ENCODE results near the gene RNF14.

RNF14 gene

DNA sequence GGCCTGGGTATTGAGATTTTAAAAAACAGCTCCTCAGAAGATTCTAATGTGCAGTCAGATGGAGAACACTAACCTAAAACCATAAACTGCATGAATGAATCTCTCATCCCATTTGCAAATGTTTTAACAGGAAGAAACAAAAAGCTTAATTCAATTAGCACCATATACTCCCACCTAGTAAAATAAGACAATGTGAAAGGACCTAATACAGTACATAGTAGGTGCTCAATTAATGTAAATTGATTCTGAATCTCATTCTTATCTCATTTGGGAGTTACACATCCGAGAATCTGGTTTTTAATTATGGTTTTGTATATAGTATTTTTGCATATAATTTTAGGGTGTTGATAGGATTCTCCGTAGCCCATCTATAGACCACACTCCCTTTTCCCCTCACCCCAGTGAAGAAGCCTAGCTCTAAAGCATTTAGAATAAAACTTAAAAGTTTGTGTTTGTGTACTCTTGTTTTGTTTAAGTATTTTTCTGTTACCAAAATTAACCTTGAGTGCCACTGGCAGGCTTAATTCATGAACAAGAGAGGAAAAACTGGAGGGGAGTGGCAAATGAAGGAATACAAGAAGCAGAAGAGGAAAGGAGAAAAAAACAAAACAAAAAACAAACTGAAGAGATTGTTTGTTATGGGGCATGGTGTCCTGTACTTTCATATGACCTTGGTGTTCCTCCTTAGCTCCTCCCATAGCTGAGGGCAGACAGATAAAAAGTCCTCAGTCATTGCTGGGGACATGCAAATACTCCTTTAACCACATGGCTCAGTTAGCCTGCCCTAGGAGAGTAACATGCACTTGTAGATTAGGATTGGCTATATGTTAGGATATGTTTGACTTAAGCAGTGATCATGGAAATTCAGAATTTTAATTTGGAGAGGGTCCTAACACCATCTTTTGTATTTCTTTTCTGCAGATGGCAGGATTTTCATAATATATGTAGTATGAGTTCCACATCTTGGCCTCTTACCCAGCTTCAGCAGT lies 1.2 kb downstream of the RNF14 start:
- TF ChIP-seq, protein P1, sequence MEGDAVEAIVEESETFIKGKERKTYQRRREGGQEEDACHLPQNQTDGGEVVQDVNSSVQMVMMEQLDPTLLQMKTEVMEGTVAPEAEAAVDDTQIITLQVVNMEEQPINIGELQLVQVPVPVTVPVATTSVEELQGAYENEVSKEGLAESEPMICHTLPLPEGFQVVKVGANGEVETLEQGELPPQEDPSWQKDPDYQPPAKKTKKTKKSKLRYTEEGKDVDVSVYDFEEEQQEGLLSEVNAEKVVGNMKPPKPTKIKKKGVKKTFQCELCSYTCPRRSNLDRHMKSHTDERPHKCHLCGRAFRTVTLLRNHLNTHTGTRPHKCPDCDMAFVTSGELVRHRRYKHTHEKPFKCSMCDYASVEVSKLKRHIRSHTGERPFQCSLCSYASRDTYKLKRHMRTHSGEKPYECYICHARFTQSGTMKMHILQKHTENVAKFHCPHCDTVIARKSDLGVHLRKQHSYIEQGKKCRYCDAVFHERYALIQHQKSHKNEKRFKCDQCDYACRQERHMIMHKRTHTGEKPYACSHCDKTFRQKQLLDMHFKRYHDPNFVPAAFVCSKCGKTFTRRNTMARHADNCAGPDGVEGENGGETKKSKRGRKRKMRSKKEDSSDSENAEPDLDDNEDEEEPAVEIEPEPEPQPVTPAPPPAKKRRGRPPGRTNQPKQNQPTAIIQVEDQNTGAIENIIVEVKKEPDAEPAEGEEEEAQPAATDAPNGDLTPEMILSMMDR (IDR thresholded peaks at IDR 0.05; ENCODE audit: extremely low read depth, missing control alignments): no peak
- DNase-seq (ENCODE audit: low spot score): peak; percentile 77

DNA sequence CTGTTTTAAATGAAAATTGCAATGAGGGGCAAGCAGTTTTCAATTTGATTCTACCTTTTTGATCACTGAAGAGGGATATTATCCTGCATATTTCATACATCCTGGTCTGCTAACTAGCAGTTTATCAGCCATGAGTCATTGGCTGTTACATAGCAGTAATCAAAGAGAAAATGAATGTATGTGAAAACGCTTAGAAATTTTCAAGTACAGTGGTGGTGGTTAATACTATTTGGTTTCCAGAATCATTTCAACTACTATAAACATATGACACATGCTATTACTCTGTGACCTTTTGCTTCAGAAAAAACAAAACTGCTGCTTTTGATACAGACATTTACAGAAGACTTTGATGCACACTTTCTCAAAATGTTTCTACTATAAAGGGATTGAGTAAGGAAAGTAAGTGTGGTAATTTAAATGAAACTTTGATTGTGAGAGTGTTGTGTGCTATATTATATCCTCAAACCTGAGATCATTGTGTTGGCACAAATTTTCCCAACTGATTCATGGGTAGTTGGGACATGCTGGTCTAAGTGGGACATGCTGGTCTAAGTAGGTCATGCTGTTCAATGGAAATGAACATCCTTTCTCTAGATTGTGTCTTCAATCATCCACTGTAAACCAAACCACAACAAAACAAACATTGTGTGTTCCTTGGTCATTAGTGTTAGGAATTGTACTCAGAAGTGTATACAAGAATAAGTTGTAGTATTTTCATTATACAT lies 5.1 kb downstream of the RNF14 start:
- no peak for DNase-seq (ENCODE audit: low spot score)
- TF ChIP-seq, protein P1 (IDR thresholded peaks at IDR 0.05; ENCODE audit: extremely low read depth, missing control alignments): no peak

DNA sequence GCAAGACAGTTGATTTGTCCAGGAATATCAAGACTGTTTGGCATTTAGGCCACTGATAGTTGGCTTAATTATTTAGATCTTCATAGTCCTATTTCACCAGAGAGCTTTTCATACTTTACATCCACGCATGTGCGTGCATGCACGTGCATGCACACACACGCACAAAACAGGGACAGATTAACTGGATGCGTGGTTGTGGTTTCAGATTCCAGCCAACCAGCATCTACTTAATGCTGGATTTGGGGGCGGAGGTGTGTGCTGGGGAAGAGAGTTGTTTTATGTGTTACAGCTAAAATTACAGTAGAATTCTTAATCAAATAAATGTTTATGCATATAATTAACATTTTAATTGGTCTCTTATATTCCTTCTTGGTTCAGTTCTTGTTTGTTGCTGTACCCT lies 7.3 kb downstream of the RNF14 start:
- no peak for DNase-seq (ENCODE audit: low spot score)

DNA sequence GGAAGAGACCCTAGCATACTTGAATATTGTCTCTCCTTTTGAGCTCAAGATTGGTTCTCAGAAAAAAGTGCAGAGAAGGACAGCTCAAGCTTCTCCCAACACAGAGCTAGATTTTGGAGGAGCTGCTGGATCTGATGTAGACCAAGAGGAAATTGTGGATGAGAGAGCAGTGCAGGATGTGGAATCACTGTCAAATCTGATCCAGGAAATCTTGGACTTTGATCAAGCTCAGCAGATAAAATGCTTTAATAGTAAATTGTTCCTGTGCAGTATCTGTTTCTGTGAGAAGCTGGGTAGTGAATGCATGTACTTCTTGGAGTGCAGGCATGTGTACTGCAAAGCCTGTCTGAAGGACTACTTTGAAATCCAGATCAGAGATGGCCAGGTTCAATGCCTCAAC lies 9.5 kb downstream of the RNF14 start:
- no peak for DNase-seq (ENCODE audit: low spot score)
- TF ChIP-seq, protein P1 (IDR thresholded peaks at IDR 0.05; ENCODE audit: extremely low read depth, missing control alignments): no peak

More for the DNA sequence above, 7.3 kb downstream of the RNF14 start:
- TF ChIP-seq, protein P1 (IDR thresholded peaks at IDR 0.05; ENCODE audit: extremely low read depth, missing control alignments): no peak

DNA sequence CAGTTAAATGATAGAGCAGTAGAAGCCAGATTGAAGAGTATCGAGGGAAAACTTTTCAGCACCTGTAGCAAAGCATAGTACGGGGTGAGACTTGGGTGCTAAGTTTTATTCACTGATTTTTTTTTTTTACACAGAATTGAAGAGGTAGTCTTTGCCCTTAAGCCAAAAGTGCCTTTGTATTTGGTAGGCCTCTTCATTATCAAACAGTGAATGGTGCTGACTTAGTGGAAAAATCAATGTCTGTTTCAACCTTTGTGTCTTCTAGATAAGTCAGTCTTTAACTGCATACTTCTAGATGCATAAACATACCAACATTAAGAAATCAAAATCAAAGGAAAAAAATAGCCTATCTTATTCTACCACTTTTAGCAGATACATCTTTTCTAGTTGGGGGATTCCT lies 13.7 kb downstream of the RNF14 start:
- TF ChIP-seq, protein P1 (IDR thresholded peaks at IDR 0.05; ENCODE audit: extremely low read depth, missing control alignments): no peak
- DNase-seq (ENCODE audit: low spot score): no peak

DNA sequence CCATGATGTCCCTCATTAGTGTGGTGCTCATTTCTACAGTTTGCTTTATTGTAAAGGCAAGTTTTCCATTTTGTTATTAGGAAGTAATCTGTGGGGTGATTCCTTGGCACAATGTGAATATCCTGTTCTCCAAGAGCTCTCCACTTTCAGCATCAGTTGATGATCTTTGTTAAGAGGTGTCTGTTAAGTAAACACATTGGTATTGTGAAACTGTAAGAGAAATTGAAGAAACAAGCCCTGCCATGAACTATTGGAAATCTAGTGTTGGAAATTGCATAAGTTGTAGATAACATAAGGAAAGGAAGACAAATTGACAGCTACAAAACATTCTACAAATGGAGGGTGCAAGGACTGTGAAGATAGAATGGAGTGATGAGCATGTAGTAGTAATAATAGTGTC lies 17.2 kb downstream of the RNF14 start:
- TF ChIP-seq, protein P1 (IDR thresholded peaks at IDR 0.05; ENCODE audit: extremely low read depth, missing control alignments): no peak
- no peak for DNase-seq (ENCODE audit: low spot score)

DNA sequence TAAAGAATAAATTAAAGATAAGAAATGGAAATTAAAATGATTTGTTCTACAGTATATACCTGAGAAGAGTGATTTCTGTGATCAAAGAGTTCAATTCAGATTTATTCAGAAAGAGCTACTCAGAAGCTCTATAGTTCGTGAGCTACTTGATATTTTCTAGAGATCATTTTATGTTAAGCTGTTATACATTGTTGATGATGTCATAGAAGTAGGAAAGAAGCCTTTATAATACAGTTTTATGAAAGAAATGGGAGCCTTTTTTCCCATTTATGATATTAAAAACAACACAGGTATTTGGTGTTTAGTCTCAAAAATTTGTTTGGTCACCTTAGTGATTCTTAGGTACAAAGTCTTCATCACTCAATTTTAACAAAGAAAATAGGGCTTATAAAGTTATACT lies 20.8 kb downstream of the RNF14 start:
- TF ChIP-seq, protein P1 (IDR thresholded peaks at IDR 0.05; ENCODE audit: extremely low read depth, missing control alignments): no peak
- no peak for DNase-seq (ENCODE audit: low spot score)
